ENCODE data around the gene FAM53B.

- TF ChIP-seq CTCF (IDR thresholded peaks at IDR 0.05) = no peak
- no peak for TF ChIP-seq POLR2A (IDR thresholded peaks at IDR 0.05)
- TF ChIP-seq POLR2AphosphoS5 (IDR thresholded peaks at IDR 0.05) = no peak
Measured at GRCh38 chr10:124618470-124619073, 125.6 kb downstream of the FAM53B start.

All from breast epithelium (tissue), 3 donors.